ENCODE data around the gene LGMN. TPM values are rescaled to one million over a fixed set of nuclear protein-coding genes. Genes with fewer than 3 reads are reported as not detected.

LGMN gene
- total RNA-seq, 1 donor from 2014 or later: 1.4 TPM

GRCh38 chr14:92678766-92679165, 69.7 kb downstream of the LGMN start:
- intact Hi-C loops (cut with micrococcal nuclease): loop anchor here (5.0 to 10.0 kb wide), 2 partner anchors 216 to 554 kb away; partner anchors contain the start of genes CPSF2 and NDUFB1
- H3K9me3 Mint-ChIP-seq: peaks cover 6% of the 10 kb centered on the region
- peaks cover 66% of the 10 kb centered on the region for H3K36me3 Mint-ChIP-seq (ENCODE audit: low read depth)
- DNase-seq: no peak
- H3K27ac Mint-ChIP-seq: peak overlapping the region; percentile 8
- H3K27me3 Mint-ChIP-seq: no peaks in the 10 kb centered on the region
- H3K4me3 Mint-ChIP-seq: no peak overlapping the region
- peaks cover 43% of the 10 kb centered on the region for H3K4me1 Mint-ChIP-seq

GRCh38 chr14:92677955-92678354, 70.5 kb downstream of the LGMN start:
- no peak overlapping the region for H3K4me3 Mint-ChIP-seq
- H3K9me3 Mint-ChIP-seq: peaks cover 6% of the 10 kb centered on the region
- H3K27me3 Mint-ChIP-seq: no peaks in the 10 kb centered on the region
- intact Hi-C loops (cut with micrococcal nuclease): loop anchor here (1.0 to 10.0 kb wide), 7 partner anchors 10 to 553 kb away; partner anchors contain the start of genes CPSF2 and NDUFB1
- H3K4me1 Mint-ChIP-seq: peaks cover 45% of the 10 kb centered on the region
- peaks cover 64% of the 10 kb centered on the region for H3K36me3 Mint-ChIP-seq (ENCODE audit: low read depth)
- DNase-seq: no peak
- peak overlapping the region; percentile 79 for H3K27ac Mint-ChIP-seq

- Mint-ChIP-seq H3K27ac (peak overlapping the region; percentile 79), H3K36me3 (ENCODE audit: low read depth) (peaks cover 71% of the 10 kb centered on the region), H3K9me3 (peaks cover 6% of the 10 kb centered on the region), H3K4me1 (peaks cover 48% of the 10 kb centered on the region), H3K4me3 (peak overlapping the region; percentile 32), H3K27me3 (no peaks in the 10 kb centered on the region)
- DNase-seq: peak; percentile 69
- intact Hi-C loops (cut with micrococcal nuclease): loop anchor here (1.0 to 10.0 kb wide), 7 partner anchors 9 to 552 kb away; partner anchors contain the start of genes CPSF2 and NDUFB1
Measured at GRCh38 chr14:92677087-92677668, 71.2 kb downstream of the LGMN start.

GRCh38 chr14:92676403-92677086, 71.9 kb downstream of the LGMN start:
- H3K4me1 Mint-ChIP-seq: peaks cover 48% of the 10 kb centered on the region
- intact Hi-C loops (cut with micrococcal nuclease): loop anchor here (1.0 to 10.0 kb wide), 7 partner anchors 8 to 552 kb away; partner anchors contain the start of genes CPSF2 and NDUFB1

DNA sequence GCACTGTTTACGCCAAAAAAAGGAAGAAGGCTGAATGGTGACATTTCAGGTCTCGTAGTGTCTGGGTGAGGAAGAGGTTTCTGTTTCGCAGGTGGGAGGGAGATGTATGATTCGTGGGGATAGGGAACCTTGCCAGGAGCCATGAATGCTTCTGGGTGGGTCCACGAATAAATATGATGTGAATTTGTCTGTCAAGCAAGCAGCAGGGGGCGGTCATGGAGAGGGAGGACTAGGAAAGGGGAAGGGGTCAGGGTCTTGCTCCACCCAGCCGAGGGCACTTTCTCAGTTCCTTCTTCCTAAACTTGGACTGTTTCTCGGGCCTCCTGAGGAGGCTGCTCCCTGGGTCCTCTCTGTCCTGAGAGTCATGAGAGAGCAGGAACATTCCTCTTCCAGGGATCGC, 72.5 kb downstream of the LGMN start:
- Mint-ChIP-seq H3K36me3 (ENCODE audit: low read depth) (peaks cover 71% of the 10 kb centered on the region), H3K4me3 (peak overlapping the region; percentile 39), H3K27me3 (no peaks in the 10 kb centered on the region), H3K4me1 (peaks cover 47% of the 10 kb centered on the region), H3K27ac (peak overlapping the region; percentile 50), H3K9me3 (peaks cover 6% of the 10 kb centered on the region)
- no peak for DNase-seq
- intact Hi-C loops (cut with micrococcal nuclease): loop anchor here (2.0 to 10.0 kb wide), 3 partner anchors 61 to 551 kb away; partner anchors contain the start of genes CPSF2 and NDUFB1

More at GRCh38 chr14:92676403-92677086, 71.9 kb downstream of the LGMN start:
- DNase-seq: no peak
- H3K36me3 Mint-ChIP-seq (ENCODE audit: low read depth): peaks cover 72% of the 10 kb centered on the region
- H3K4me3 Mint-ChIP-seq: peak overlapping the region; percentile 32
- H3K27me3 Mint-ChIP-seq: no peaks in the 10 kb centered on the region
- peak overlapping the region; percentile 79 for H3K27ac Mint-ChIP-seq
- peaks cover 6% of the 10 kb centered on the region for H3K9me3 Mint-ChIP-seq

- peaks cover 74% of the 10 kb centered on the region for H3K36me3 Mint-ChIP-seq (ENCODE audit: low read depth)
- peak overlapping the region; percentile 39 for H3K4me3 Mint-ChIP-seq
- peaks cover 6% of the 10 kb centered on the region for H3K9me3 Mint-ChIP-seq
- no peak for DNase-seq
- H3K27me3 Mint-ChIP-seq: no peaks in the 10 kb centered on the region
- intact Hi-C loops (cut with micrococcal nuclease): loop anchor here (5.0 to 10.0 kb wide), 2 partner anchors 213 to 551 kb away; partner anchors contain the start of genes CPSF2 and NDUFB1
- peak overlapping the region; percentile 50 for H3K27ac Mint-ChIP-seq
- H3K4me1 Mint-ChIP-seq: peaks cover 51% of the 10 kb centered on the region
Measured at GRCh38 chr14:92675421-92675820, 73.0 kb downstream of the LGMN start.

DNA sequence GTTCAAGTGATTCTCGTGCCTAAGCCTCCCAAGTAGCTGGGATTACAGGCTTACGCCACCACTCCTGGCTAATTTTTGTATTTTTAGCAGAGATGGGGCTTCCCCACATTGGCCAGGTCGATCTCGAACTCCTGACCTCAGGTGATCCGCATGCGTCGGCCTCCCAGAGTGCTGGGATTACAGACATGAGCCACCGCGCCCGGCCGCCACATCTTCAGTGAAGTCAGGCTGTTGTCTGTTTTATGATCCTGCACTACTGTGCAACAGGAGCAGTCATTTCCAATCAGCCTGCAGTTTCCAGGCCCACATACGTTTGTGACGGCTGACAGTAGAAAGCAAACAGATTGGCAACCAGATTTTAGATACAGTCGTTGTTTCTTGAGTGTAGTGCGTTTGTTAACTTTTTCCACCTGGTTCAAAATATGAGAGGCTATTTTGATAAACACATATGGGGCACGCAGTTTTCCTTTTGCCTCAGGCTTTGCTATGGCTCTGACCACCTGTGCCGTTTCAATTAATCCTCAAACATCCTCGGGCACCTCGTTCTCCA, 74.8 kb downstream of the LGMN start:
- no peak for DNase-seq
- Mint-ChIP-seq H3K27ac (no peak overlapping the region), H3K27me3 (no peaks in the 10 kb centered on the region), H3K36me3 (ENCODE audit: low read depth) (peaks cover 65% of the 10 kb centered on the region), H3K9me3 (peaks cover 6% of the 10 kb centered on the region), H3K4me3 (no peak overlapping the region), H3K4me1 (peaks cover 62% of the 10 kb centered on the region)
- intact Hi-C loops (cut with micrococcal nuclease): loop anchor here (10.0 kb wide), 1 partner anchor 549 kb away; the partner anchor contains the start of genes CPSF2 and NDUFB1

DNA sequence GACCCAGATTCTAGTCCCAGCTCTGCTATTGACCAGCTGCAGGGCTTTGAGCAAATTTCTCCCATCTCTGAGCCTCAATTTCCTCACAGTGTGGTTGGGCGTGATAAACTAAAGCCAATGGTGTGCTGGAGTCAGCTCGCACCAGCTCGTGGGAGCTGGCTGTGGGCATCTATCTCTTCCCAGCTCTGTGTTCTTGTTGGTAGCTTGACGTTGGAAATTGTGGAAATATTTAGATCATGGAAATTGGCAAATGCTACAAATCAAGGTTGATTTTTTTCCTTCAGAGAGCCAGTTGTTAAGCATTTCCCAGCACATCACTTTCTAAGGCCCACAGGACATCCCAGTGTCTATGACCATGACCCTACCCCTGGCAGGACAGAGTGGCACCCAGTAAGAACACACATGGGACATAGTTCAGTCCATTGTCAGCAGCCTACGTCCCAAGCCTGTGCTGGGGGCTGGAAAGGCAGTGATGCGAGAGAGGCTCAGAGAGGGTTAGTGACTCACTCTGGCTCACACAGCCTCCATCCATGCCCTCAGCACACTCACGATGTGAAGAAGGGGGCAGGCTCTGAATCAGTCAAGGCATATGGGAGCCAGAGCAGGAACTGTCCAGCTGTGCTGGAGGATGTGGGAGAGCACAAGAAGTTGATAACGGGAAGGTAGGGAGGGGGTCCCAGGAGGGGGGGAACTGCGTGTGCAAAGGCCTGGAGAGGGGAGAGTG, 77.6 kb downstream of the LGMN start:
- no peak overlapping the region for H3K27ac Mint-ChIP-seq

DNA sequence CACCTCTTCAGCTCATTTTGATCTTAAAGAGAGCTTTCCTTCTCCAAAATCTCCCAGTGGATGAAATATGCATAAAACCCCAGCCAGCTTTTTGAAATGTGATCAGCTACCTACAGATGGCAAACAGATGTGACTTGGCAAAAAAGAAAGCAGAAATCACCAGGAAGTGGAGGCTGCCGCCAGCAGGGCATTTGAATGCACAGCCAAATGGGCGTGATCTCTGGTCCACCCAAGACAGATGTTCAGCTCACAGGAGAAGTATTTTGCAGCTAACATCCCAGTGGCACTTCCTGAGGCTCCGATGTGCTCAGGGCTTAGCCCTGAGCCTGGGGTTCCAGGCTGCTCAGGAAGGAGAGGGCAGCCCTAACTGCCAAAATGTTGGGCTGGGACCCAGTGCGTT, 78.3 kb downstream of the LGMN start:
- Mint-ChIP-seq H3K36me3 (ENCODE audit: low read depth) (peaks cover 60% of the 10 kb centered on the region), H3K27me3 (no peaks in the 10 kb centered on the region), H3K27ac (peak overlapping the region; percentile 54), H3K4me1 (peaks cover 45% of the 10 kb centered on the region), H3K4me3 (no peak overlapping the region), H3K9me3 (no peaks in the 10 kb centered on the region)
- DNase-seq: no peak
- intact Hi-C loops (cut with micrococcal nuclease): loop anchor here (10.0 kb wide), 1 partner anchor 545 kb away; the partner anchor contains the start of genes CPSF2 and NDUFB1

More for the DNA sequence above, 77.6 kb downstream of the LGMN start:
- no peak for DNase-seq
- intact Hi-C loops (cut with micrococcal nuclease): loop anchor here (10.0 kb wide), 1 partner anchor 546 kb away; the partner anchor contains the start of genes CPSF2 and NDUFB1
- peaks cover 49% of the 10 kb centered on the region for H3K4me1 Mint-ChIP-seq
- H3K9me3 Mint-ChIP-seq: no peaks in the 10 kb centered on the region
- H3K4me3 Mint-ChIP-seq: no peak overlapping the region
- peaks cover 59% of the 10 kb centered on the region for H3K36me3 Mint-ChIP-seq (ENCODE audit: low read depth)
- no peaks in the 10 kb centered on the region for H3K27me3 Mint-ChIP-seq

- Mint-ChIP-seq H3K27ac (peak overlapping the region; percentile 81), H3K4me3 (no peak overlapping the region), H3K4me1 (peaks cover 43% of the 10 kb centered on the region), H3K36me3 (ENCODE audit: low read depth) (peaks cover 64% of the 10 kb centered on the region), H3K9me3 (no peaks in the 10 kb centered on the region), H3K27me3 (no peaks in the 10 kb centered on the region)
- intact Hi-C loops (cut with micrococcal nuclease): loop anchor here (1.0 kb wide), 2 partner anchors 9 to 17 kb away; no protein-coding TSS in a partner anchor
- no peak for DNase-seq
Measured at GRCh38 chr14:92668276-92668973, 80.0 kb downstream of the LGMN start.

DNA sequence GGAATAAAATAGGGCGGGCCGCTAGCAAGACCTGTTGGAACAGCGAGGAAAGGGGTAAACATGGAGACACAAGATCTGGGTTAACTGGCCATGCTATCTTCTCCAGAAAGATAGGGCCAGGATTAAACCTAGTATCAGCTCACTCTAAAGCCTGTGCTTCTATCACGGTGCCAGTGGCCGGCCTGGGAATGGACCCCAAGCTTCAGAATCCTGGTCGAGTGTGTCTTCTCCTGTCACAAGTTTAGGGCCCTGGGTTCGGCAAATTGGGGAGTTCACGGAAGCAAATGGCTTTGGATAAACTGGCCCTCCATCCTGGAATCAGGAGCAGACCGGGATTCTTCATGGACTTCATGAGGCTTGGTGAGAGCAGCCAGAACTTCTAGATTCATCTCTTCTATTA, 82.2 kb downstream of the LGMN start:
- intact Hi-C loops (cut with micrococcal nuclease): no loop called here
- DNase-seq: no peak
- peak overlapping the region; percentile 45 for H3K27ac Mint-ChIP-seq
- no peaks in the 10 kb centered on the region for H3K27me3 Mint-ChIP-seq
- H3K4me3 Mint-ChIP-seq: no peak overlapping the region
- peaks cover 39% of the 10 kb centered on the region for H3K4me1 Mint-ChIP-seq
- no peaks in the 10 kb centered on the region for H3K9me3 Mint-ChIP-seq
- H3K36me3 Mint-ChIP-seq (ENCODE audit: low read depth): peaks cover 68% of the 10 kb centered on the region

GRCh38 chr14:92665661-92666110, 82.7 kb downstream of the LGMN start:
- Mint-ChIP-seq H3K27ac (peak overlapping the region; percentile 45), H3K4me1 (peaks cover 33% of the 10 kb centered on the region), H3K4me3 (no peak overlapping the region), H3K9me3 (no peaks in the 10 kb centered on the region), H3K36me3 (ENCODE audit: low read depth) (peaks cover 68% of the 10 kb centered on the region), H3K27me3 (no peaks in the 10 kb centered on the region)
- DNase-seq: no peak
- intact Hi-C loops (cut with micrococcal nuclease): no loop called here

DNA sequence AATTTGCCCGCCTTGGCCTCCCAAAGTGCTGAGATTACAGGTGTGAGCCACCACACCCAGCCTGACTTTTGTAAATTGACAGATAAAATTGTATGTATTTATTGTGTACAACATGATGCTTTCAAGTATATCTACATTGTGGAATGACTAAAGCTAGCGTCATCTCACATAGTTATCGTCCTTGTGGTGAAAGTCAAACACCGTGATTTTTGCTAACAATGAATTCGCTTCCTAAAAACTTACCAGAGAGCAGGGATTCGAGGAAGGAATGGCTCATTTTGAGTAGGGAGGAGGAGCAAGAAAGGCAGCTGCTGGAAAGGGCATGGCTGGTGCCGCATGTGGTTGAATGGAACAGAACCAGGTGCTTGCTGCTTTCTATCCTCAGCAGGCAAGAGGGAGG, 85.4 kb downstream of the LGMN start:
- H3K4me1 Mint-ChIP-seq: peaks cover 37% of the 10 kb centered on the region
- no peak for DNase-seq
- no peaks in the 10 kb centered on the region for H3K9me3 Mint-ChIP-seq
- intact Hi-C loops (cut with micrococcal nuclease): no loop called here
- no peaks in the 10 kb centered on the region for H3K27me3 Mint-ChIP-seq
- no peak overlapping the region for H3K4me3 Mint-ChIP-seq
- no peak overlapping the region for H3K27ac Mint-ChIP-seq
- H3K36me3 Mint-ChIP-seq (ENCODE audit: low read depth): peaks cover 78% of the 10 kb centered on the region

All from activated CD4-positive, alpha-beta T cell treated with anti-CD3 and anti-CD28 coated beads, Interleukin-2, amount 10 ng/mL, durations not matched to agents 24 days and 14 days (primary cell).